Calu3 (cell line): ENCODE data around the gene MROH7. TPM values are rescaled to one million over a fixed set of nuclear protein-coding genes. Genes with fewer than 3 reads are reported as not detected.

Source experiments
- Bru-seq: library from RNA; stranded (reverse); fragments of 400-500 nt; gene quantifications from one replicate; lab custom pipeline; 2021; lab: Mats Ljungman, UMichigan
- BruChase-seq, 2 experiments: library from RNA; stranded (reverse); fragments of 400-500 nt; gene quantifications; one replicate each; lab custom pipeline; 2021; lab: Mats Ljungman, UMichigan
- BruUV-seq: library from RNA; stranded (reverse); fragments of 400-500 nt; replicated peaks from 2 replicates; lab custom pipeline; 2021; lab: Mats Ljungman, UMichigan
- CTCF ChIA-PET: fragments of 300-600 bp; sonication (Branson Sonifier 250); formaldehyde crosslinking; loops from one replicate; lab custom pipeline; 2022; ENCODE audit warnings: antibody characterized with exemption; lab: Charles Lee
- DNase-seq: peaks from one replicate; pipeline ENCODE4 v3.0.0; 2022
- H3K27ac Mint-ChIP-seq: one replicate; pipeline ENCODE4 v1.8.0; 2022; ENCODE audit warnings: mixed read lengths; ENCODE audit not compliant: unreplicated experiment
- H3K27me3 Mint-ChIP-seq: one replicate; pipeline ENCODE4 v1.8.0; 2022; ENCODE audit warnings: mixed read lengths; ENCODE audit not compliant: unreplicated experiment
- H3K36me3 Mint-ChIP-seq: one replicate; pipeline ENCODE4 v1.8.0; 2022; ENCODE audit warnings: mild to moderate bottlenecking, moderate library complexity, mixed read lengths; ENCODE audit not compliant: insufficient read depth, unreplicated experiment
- H3K4me1 Mint-ChIP-seq: one replicate; pipeline ENCODE4 v1.8.0; 2022; ENCODE audit warnings: mild to moderate bottlenecking, low read depth, mixed read lengths; ENCODE audit not compliant: unreplicated experiment
- H3K4me3 Mint-ChIP-seq: one replicate; pipeline ENCODE4 v1.8.0; 2022; ENCODE audit warnings: mild to moderate bottlenecking, low read depth, moderate library complexity, mixed read lengths; ENCODE audit not compliant: unreplicated experiment
- H3K9me3 Mint-ChIP-seq: one replicate; pipeline ENCODE4 v1.8.0; 2022; ENCODE audit warnings: low read depth, mixed read lengths; ENCODE audit not compliant: unreplicated experiment
- intact Hi-C: fragments of 100-400 bp; cut with micrococcal nuclease; formaldehyde crosslinking; loops from one replicate; pipeline ENCODE4 v1.10.0; 2022; ENCODE audit not compliant: unreplicated experiment
- long read RNA-seq: library from polyadenylated mRNA; stranded (forward); transcript quantifications from one replicate; pipeline ENCODE4 v2.0.0, GENCODE V29; 2022
- total RNA-seq: library from RNA; stranded (reverse); gene quantifications from 2 replicates; pipeline ENCODE4 v1.2.3, GENCODE V29; 2022
- TF ChIP-seq, protein P1 (sequence below): fragments of 200-600 bp; IDR thresholded peaks from one replicate; pipeline ENCODE4 v1.8.0; 2022; ENCODE audit warnings: antibody characterized with exemption; ENCODE audit not compliant: unreplicated experiment

MROH7 gene
- total RNA-seq (0.61 and 0.71 TPM in 2 replicates), Bru-seq, nascent RNA (percentile 28 among the genes with signal in this experiment), BruChase-seq, experiment 1, labeled RNA remaining after a 6-hour chase (percentile 40 among the genes with signal in this experiment), BruChase-seq, experiment 2, labeled RNA remaining after a 2-hour chase (percentile 16 among the genes with signal in this experiment)
- long read RNA-seq: 0 reads

DNA sequence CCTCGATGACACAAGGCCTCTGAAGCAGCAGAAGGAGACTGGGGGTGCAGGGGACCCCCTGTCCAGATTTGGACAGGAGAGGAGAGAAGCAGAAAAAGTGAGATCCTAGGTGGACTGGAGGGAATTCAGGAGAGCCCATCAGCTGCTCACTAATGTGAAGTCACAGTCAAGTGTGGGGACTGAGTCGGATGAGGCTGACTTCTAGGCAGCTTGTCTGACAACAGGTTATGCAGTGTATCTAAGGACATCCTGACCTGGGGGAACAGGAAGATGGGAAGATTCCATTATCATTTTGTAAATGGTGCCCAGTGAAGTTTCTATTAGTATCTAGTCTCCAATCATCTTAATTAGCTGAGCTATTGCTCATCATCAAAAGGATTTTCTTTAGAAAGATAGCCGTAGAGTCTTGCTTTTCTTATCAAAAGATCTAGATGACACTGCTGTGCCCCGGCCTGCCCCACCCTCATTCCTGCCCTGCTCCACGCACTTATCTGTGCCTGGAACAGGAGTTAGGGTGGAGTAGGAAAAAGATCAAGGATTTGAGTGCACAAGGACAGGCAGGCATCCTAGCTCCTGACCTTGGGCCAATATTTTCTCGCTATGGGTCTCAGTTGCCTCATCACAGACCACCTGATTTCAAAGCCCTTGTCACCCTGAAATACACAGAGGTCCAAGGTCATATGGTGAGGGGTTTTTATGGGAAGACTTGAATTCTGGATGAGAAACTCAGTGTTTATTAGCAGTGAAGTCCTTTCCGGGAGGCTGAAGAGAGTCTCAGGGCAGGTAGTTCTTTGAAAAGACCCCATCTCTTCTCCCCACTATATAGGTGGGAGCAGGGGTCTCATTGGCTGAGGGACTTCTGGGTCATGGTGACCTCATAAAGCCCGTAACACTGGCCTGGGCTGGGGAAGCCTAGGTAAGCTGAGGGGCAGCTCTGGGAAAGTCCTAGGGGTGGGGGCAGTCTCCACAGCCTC is at the start of gene MROH7:
Gene MROH7, plus strand, starts transcription at position 924 of the 974 bp plus-strand sequence. CDS start 11,141 bp downstream, outside the sequence.
- no TSS peak for BruUV-seq
- TF ChIP-seq, protein P1, sequence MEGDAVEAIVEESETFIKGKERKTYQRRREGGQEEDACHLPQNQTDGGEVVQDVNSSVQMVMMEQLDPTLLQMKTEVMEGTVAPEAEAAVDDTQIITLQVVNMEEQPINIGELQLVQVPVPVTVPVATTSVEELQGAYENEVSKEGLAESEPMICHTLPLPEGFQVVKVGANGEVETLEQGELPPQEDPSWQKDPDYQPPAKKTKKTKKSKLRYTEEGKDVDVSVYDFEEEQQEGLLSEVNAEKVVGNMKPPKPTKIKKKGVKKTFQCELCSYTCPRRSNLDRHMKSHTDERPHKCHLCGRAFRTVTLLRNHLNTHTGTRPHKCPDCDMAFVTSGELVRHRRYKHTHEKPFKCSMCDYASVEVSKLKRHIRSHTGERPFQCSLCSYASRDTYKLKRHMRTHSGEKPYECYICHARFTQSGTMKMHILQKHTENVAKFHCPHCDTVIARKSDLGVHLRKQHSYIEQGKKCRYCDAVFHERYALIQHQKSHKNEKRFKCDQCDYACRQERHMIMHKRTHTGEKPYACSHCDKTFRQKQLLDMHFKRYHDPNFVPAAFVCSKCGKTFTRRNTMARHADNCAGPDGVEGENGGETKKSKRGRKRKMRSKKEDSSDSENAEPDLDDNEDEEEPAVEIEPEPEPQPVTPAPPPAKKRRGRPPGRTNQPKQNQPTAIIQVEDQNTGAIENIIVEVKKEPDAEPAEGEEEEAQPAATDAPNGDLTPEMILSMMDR: no peak
- Mint-ChIP-seq H3K4me1 (no peaks in the 10 kb centered on the region), H3K4me3 (no peak within 1 kb of the TSS), H3K27me3 (peaks cover 43% of the 10 kb centered on the region), H3K36me3 (no peaks in the 10 kb centered on the region), H3K9me3 (peaks cover 5% of the 10 kb centered on the region), H3K27ac (no peak within 1 kb of the TSS)
- CTCF ChIA-PET: no interaction called here
- intact Hi-C loops: no loop called here
- DNase-seq: no peak

DNA sequence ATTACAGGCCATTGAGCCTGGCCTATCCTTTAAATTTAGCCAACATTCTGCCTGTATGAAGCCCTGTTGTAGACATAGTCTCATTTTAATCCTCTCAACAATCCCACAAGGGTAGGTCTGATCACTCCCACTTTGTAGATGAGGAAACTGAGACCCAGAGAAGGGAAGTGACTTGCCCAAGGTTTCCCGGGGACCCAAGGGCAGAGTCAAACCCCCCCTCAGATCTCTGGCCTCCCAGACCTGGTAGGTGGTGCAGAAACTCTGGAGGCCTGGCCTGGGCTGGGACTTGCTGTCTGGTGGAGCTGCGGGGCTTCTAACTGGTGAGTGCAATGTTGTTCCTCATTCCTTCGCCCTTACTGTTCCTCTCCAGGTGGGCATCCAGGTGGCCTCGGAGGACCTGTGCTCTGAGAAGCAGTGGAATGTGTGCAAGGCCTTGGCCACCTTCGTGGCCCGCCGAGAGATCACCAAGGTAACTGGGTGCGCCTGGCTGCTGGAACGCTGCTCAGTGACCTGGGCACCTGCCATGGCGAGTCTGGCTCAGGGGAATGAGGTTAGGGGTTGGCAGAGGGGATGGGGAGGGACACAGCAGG is 47.9 kb upstream of the MROH7 start:
- Mint-ChIP-seq H3K4me1 (no peaks in the 10 kb centered on the region), H3K9me3 (no peaks in the 10 kb centered on the region), H3K27ac (no peak overlapping the region), H3K36me3 (no peaks in the 10 kb centered on the region), H3K4me3 (no peak overlapping the region), H3K27me3 (no peaks in the 10 kb centered on the region)
- CTCF ChIA-PET: interaction anchor here (1.0 kb wide), 1 partner anchor 15 kb away, joined by 3 read pairs; no protein-coding TSS in a partner anchor
- TF ChIP-seq, protein P1: no peak
- no TSS peak for BruUV-seq
- no peak for DNase-seq
- intact Hi-C loops: no loop called here

DNA sequence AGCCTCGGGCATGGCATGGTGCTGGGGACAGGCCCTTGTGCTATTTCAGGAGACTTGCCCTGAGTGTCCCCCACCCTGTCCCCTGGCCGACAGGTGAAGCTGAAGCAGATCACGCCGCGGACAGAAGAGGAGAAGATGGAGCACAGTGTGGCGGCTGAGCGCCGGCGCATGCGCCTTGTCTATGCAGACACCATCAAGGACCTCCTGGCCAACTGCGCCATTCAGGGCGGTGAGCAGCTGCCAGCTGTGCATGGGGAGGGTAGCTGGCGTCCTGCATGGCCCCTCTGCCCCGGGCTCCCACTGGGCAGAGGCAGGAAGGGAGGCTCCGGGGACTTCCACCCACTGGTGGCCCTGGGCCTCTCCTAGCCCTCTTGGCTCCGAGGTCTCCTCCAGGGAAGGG is 47.1 kb upstream of the MROH7 start:
- BruUV-seq: no TSS peak
- TF ChIP-seq, protein P1: no peak
- DNase-seq: no peak
- no peaks in the 10 kb centered on the region for H3K36me3 Mint-ChIP-seq
- no peaks in the 10 kb centered on the region for H3K4me1 Mint-ChIP-seq
- no peaks in the 10 kb centered on the region for H3K27me3 Mint-ChIP-seq
- no peaks in the 10 kb centered on the region for H3K9me3 Mint-ChIP-seq
- CTCF ChIA-PET: no interaction called here
- H3K27ac Mint-ChIP-seq: no peak overlapping the region
- H3K4me3 Mint-ChIP-seq: no peak overlapping the region
- intact Hi-C loops: no loop called here

DNA sequence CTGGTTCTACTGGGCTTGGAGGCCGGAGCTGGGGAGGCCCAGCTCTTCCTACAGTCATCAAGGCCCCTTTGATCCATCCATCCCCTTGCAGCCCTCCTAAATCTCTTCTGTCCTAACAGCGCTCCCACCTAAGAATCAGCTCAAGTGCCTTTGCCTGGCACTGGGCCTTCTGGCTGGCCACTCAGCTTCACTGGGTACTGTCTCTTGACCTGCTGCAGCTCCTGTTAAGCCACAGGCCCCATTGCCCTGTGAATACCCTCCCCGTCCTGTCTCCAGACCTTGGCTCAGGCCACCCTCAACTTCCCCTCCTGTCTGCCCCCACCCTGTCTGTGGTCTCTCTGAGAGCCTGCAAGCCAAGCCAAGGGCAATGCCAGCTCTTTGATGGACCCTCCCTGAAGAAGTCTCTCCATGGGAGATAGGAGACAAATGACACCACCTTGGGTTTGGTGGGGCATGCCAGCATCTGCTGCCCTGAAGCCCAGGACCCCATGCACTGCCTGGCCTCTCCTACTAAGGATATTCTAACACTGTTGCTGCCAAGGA is 45.6 kb upstream of the MROH7 start:
- BruUV-seq: no TSS peak
- CTCF ChIA-PET: no interaction called here
- no peak overlapping the region for H3K27ac Mint-ChIP-seq
- H3K4me3 Mint-ChIP-seq: no peak overlapping the region
- H3K9me3 Mint-ChIP-seq: no peaks in the 10 kb centered on the region
- intact Hi-C loops: no loop called here
- no peaks in the 10 kb centered on the region for H3K27me3 Mint-ChIP-seq
- TF ChIP-seq, protein P1: no peak
- no peaks in the 10 kb centered on the region for H3K36me3 Mint-ChIP-seq
- no peaks in the 10 kb centered on the region for H3K4me1 Mint-ChIP-seq
- DNase-seq: no peak
